SK-N-SH (cell line): ENCODE data around the gene KRTAP10-8. TPM values are rescaled to one million over a fixed set of nuclear protein-coding genes. Genes with fewer than 3 reads are reported as not detected.

ENCODE experiments used
- CTCF ChIA-PET: fragments of 300-600, 350-600 bp; formaldehyde crosslinking; extraction: SDS; loops from one replicate; lab custom pipeline; 2021; lab: Yijun Ruan, JAX
- POLR2A ChIA-PET: fragments of 350-600 bp; sonication (Branson Sonifier 250); formaldehyde crosslinking; extraction: SDS; loops from one replicate; lab custom pipeline; 2020; ENCODE audit warnings: antibody characterized with exemption, inconsistent platforms; lab: Yijun Ruan, JAX
- DNase-seq: peaks from one replicate; pipeline ENCODE4 v3.0.0; 2012
- H2AFZ ChIP-seq: fragments of 200-600 bp; sonication (generic); 2 replicates; pipeline ENCODE4 v1.8.1; 2016; ENCODE audit warnings: antibody characterized with exemption, mild to moderate bottlenecking, low read depth
- H3F3A ChIP-seq: fragments of 200-600 bp; sonication (generic); replicated peaks from 2 replicates; pipeline ENCODE3; 2016; ENCODE audit warnings: antibody characterized with exemption, mild to moderate bottlenecking; ENCODE audit not compliant: insufficient read depth
- H3K27ac ChIP-seq, 2 experiments: fragments of 200-500 bp in 1 of 2; fragments of 200-600 bp in 1 of 2; sonication (Bioruptor generic) in 1 of 2; sonication (generic), shearing (Covaris generic) in 1 of 2; 2 replicates each; pipeline versions ENCODE4 v1.5.1 to v1.6.1; 2014 to 2016; ENCODE audit warnings: low read depth in 2 of 2, inconsistent platforms in 1 of 2, low read length in 1 of 2, mild to moderate bottlenecking in 1 of 2, mixed read lengths in 1 of 2
- H3K27me3 ChIP-seq: fragments of 200-600 bp; sonication (generic), shearing (Covaris generic); 2 replicates; pipeline ENCODE4 v1.6.1; 2016; ENCODE audit warnings: mixed run types; ENCODE audit not compliant: insufficient read depth
- H3K36me3 ChIP-seq, 2 experiments: fragments of 200-500 bp in 1 of 2; fragments of 200-600 bp in 1 of 2; sonication (Bioruptor generic) in 1 of 2; sonication (generic) in 1 of 2; replicated peaks in 1 of 2; 2 replicates each; pipeline versions ENCODE3 to v1.5.1; 2014 to 2016; ENCODE audit warnings: low read length in 1 of 2, mild to moderate bottlenecking in 1 of 2; ENCODE audit not compliant: insufficient read depth in 2 of 2, control insufficient read depth in 1 of 2
- H3K4me1 ChIP-seq, 2 experiments: fragments of 200-500 bp in 1 of 2; fragments of 200-600 bp in 1 of 2; sonication (Bioruptor generic) in 1 of 2; sonication (generic), shearing (Covaris generic) in 1 of 2; 2 replicates each; pipeline versions ENCODE4 v1.5.1 to v1.6.1; 2014 to 2016; ENCODE audit warnings: low read depth in 1 of 2, low read length in 1 of 2, mixed run types in 1 of 2; ENCODE audit not compliant: insufficient read depth in 2 of 2, control insufficient read depth in 1 of 2
- H3K4me2 ChIP-seq: fragments of 200-600 bp; sonication (generic), shearing (Covaris generic); 2 replicates; pipeline ENCODE4 v1.6.1; 2017; ENCODE audit warnings: mixed run types
- H3K4me3 ChIP-seq, 2 experiments: fragments of 200-500 bp in 1 of 2; fragments of 200-600 bp in 1 of 2; sonication (Bioruptor generic) in 1 of 2; sonication (generic), shearing (Covaris generic) in 1 of 2; 2 replicates each; pipeline versions ENCODE4 v1.5.1 to v1.8.1; 2014 to 2016; ENCODE audit warnings: low read depth in 2 of 2, inconsistent platforms in 1 of 2, low read length in 1 of 2, mild to moderate bottlenecking in 1 of 2, mixed read lengths in 1 of 2, moderate library complexity in 1 of 2
- H3K79me2 ChIP-seq: fragments of 200-600 bp; sonication (generic); 2 replicates; pipeline ENCODE4 v1.8.1; 2017; ENCODE audit warnings: mild to moderate bottlenecking; ENCODE audit not compliant: insufficient read depth
- H3K9ac ChIP-seq: fragments of 200-600 bp; sonication (generic); 2 replicates; pipeline ENCODE4 v1.6.1; 2017; ENCODE audit warnings: mixed run types
- H3K9me2 ChIP-seq: fragments of 200-600 bp; sonication (generic); 2 replicates; pipeline ENCODE4 v1.6.1; 2017; ENCODE audit warnings: mixed run types
- H3K9me3 ChIP-seq: fragments of 200-600 bp; sonication (generic); 2 replicates; pipeline ENCODE4 v1.6.1; 2017; ENCODE audit warnings: mixed run types, mild to moderate bottlenecking, moderate library complexity
- H4K20me1 ChIP-seq: fragments of 200-600 bp; sonication (generic); 2 replicates; pipeline ENCODE4 v1.6.1; 2017; ENCODE audit warnings: mild to moderate bottlenecking, mixed run types; ENCODE audit not compliant: insufficient read depth
- CHD2 ChIP-seq: fragments of 150-350 bp; IDR thresholded peaks from 2 replicates; pipeline ENCODE4 v1.6.1; 2018; ENCODE audit warnings: low read length; ENCODE audit not compliant: partially characterized antibody
- ELF1 ChIP-seq: IDR thresholded peaks from 2 replicates; pipeline ENCODE4 v1.4.0; 2012
- FOSL2 ChIP-seq: IDR thresholded peaks from 2 replicates; pipeline ENCODE4 v1.4.0; 2012; ENCODE audit warnings: low read depth, mild to moderate bottlenecking, moderate library complexity, borderline replicate concordance
- FOXJ3 ChIP-seq: sonication (generic); formaldehyde crosslinking; IDR thresholded peaks from 2 replicates; pipeline ENCODE4 v1.5.1; 2020; ENCODE audit warnings: mild to moderate bottlenecking, missing genetic modification reagents
- FOXM1 ChIP-seq: IDR thresholded peaks from 2 replicates; pipeline ENCODE4 v1.4.0; 2012; ENCODE audit warnings: low read depth, mild to moderate bottlenecking
- GABPA ChIP-seq: IDR thresholded peaks from 2 replicates; pipeline ENCODE4 v1.4.0; 2012; ENCODE audit warnings: low read depth, mild to moderate bottlenecking
- IRF3 ChIP-seq: fragments of 150-350 bp; IDR thresholded peaks from 2 replicates; pipeline ENCODE4 v1.6.1; 2016; ENCODE audit warnings: mild to moderate bottlenecking, low read depth, low read length
- JUND ChIP-seq: IDR thresholded peaks from 2 replicates; pipeline ENCODE4 v1.4.0; 2012
- MAX ChIP-seq: IDR thresholded peaks from 2 replicates; pipeline ENCODE4 v1.4.0; 2012; ENCODE audit warnings: low read depth
- NFIC ChIP-seq: IDR thresholded peaks from 2 replicates; pipeline ENCODE4 v1.4.0; 2012; ENCODE audit warnings: borderline replicate concordance
- NRF1 ChIP-seq: IDR thresholded peaks from 2 replicates; pipeline ENCODE4 v1.6.1; 2012; ENCODE audit warnings: low read depth, mild to moderate bottlenecking, low read length
- PBX3 ChIP-seq: IDR thresholded peaks from 2 replicates; pipeline ENCODE4; 2012
- RAD21 ChIP-seq: IDR thresholded peaks from 2 replicates; pipeline ENCODE4 v1.6.1; 2012; ENCODE audit warnings: mild to moderate bottlenecking, low read length
- RCOR1 ChIP-seq: fragments of 150-350 bp; IDR thresholded peaks from 2 replicates; pipeline ENCODE4 v1.6.1; 2017; ENCODE audit warnings: antibody characterized with exemption, low read length
- REST ChIP-seq: IDR thresholded peaks from 2 replicates; pipeline ENCODE4 v1.6.1; 2012; ENCODE audit warnings: mild to moderate bottlenecking, low read depth, low read length, moderate library complexity
- RFX5 ChIP-seq: IDR thresholded peaks from 2 replicates; pipeline ENCODE4 v1.6.1; 2012; ENCODE audit warnings: mild to moderate bottlenecking, improper control_type of control experiment, low read length
- SIN3A ChIP-seq: IDR thresholded peaks from 2 replicates; pipeline ENCODE4 v1.6.1; 2012; ENCODE audit warnings: low read depth, mild to moderate bottlenecking, low read length, moderate library complexity, borderline replicate concordance
- TAF1 ChIP-seq: IDR thresholded peaks from 2 replicates; pipeline ENCODE4 v1.6.1; 2012; ENCODE audit warnings: low read depth, mild to moderate bottlenecking, low read length, moderate library complexity, borderline replicate concordance
- TEAD4 ChIP-seq: IDR thresholded peaks from 2 replicates; pipeline ENCODE4 v1.4.0; 2012; ENCODE audit warnings: mild to moderate bottlenecking, borderline replicate concordance; ENCODE audit not compliant: insufficient read depth
- ZBTB33 ChIP-seq: IDR thresholded peaks from 2 replicates; pipeline ENCODE4 v1.4.0; 2012; ENCODE audit warnings: low read depth, borderline replicate concordance
- WGBS: methylation state at CpG from one replicate; pipeline ENCODE4 v1.1.6; 2017; ENCODE audit warnings: low lambda C conversion rate; 5-methylcytosine and 5-hydroxymethylcytosine counted together
- polyA plus RNA-seq, 3 experiments: library from polyadenylated mRNA; depleted of rRNA; stranded (reverse); fragments of >200 nt; gene quantifications; 2 replicates each; pipeline ENCODE4 v1.2.3, GENCODE V29; 2012

Gene KRTAP10-8
- polyA plus RNA-seq, 1 of the 3 experiments (the other 2 are of a cell fraction), result not detected

- WGBS, result 27% methylated on average over 6 of the region's 7 CpGs
These were observed 13.9 kb downstream of the KRTAP10-8 start for GRCh38 chr21:44625756-44626155.

GRCh38 chr21:44626262-44626661, 14.4 kb downstream of the KRTAP10-8 start:
- Histone ChIP-seq H3K9me3 (peaks cover 10% of the 10 kb centered on the region; the same call in 1 of the 2 replicates), H4K20me1 (no peaks in the 10 kb centered on the region), H3K4me3 (no peak overlapping the region), H3K27ac (no peak overlapping the region), H3K4me2 (no peak overlapping the region), H2AFZ (no peak overlapping the region), H3K36me3 (peaks cover 0 to 3% of the 10 kb centered on the region in 2 experiments), H3K4me1 (no peaks in the 10 kb centered on the region; a peak in 1 of 4 replicates), H3K79me2 (no peaks in the 10 kb centered on the region), H3F3A (no peaks in the 10 kb centered on the region), H3K9ac (no peak overlapping the region), H3K9me2 (no peaks in the 10 kb centered on the region), H3K27me3 (peaks cover 11% of the 10 kb centered on the region; the same call in 1 of the 2 replicates)
- 14% methylated on average over 4 of the region's 10 CpGs for WGBS
- CTCF ChIA-PET, result interaction anchor here (4.4 kb wide), 1 partner anchor 167 kb away, joined by 15 read pairs; no protein-coding TSS in a partner anchor
- DNase-seq, result no peak
- POLR2A ChIA-PET, result no interaction called here
- TF ChIP-seq FOXJ3 (CRISPR knock-in tag), result no peak
- TF ChIP-seq NFIC, result no peak
- no peak for TF ChIP-seq SIN3A
- no peak for TF ChIP-seq PBX3
- no peak for TF ChIP-seq REST
- TF ChIP-seq JUND, result no peak
- no peak for TF ChIP-seq ELF1
- no peak for TF ChIP-seq RFX5
- no peak for TF ChIP-seq TAF1
- TF ChIP-seq FOXM1, result no peak
- no peak for TF ChIP-seq IRF3

More at GRCh38 chr21:44625756-44626155, 13.9 kb downstream of the KRTAP10-8 start:
- Histone ChIP-seq H3K79me2 (no peaks in the 10 kb centered on the region), H2AFZ (no peak overlapping the region), H3K9ac (no peak overlapping the region), H3K36me3 (peaks cover 0 to 3% of the 10 kb centered on the region in 2 experiments), H3K9me2 (no peaks in the 10 kb centered on the region), H3K9me3 (peaks cover 10% of the 10 kb centered on the region; the same call in 1 of the 2 replicates), H3K4me2 (no peak overlapping the region), H3K27ac (no peak overlapping the region), H3K27me3 (peaks cover 11% of the 10 kb centered on the region; the same call in 1 of the 2 replicates), H3F3A (no peaks in the 10 kb centered on the region), H4K20me1 (no peaks in the 10 kb centered on the region), H3K4me1 (no peaks in the 10 kb centered on the region; a peak in 1 of 4 replicates), H3K4me3 (no peak overlapping the region)
- TF ChIP-seq FOSL2, result no peak
- no peak for TF ChIP-seq JUND
- no peak for TF ChIP-seq RCOR1
- TF ChIP-seq TEAD4, result no peak
- TF ChIP-seq SIN3A, result no peak
- no peak for TF ChIP-seq MAX
- no peak for TF ChIP-seq ZBTB33
- TF ChIP-seq RAD21, result no peak
- no peak for TF ChIP-seq RFX5
- no peak for TF ChIP-seq CHD2
- no peak for TF ChIP-seq GABPA
- no peak for TF ChIP-seq NRF1
- POLR2A ChIA-PET, result no interaction called here
- DNase-seq, result no peak
- CTCF ChIA-PET, result interaction anchor here (4.4 kb wide), 1 partner anchor 168 kb away, joined by 15 read pairs; no protein-coding TSS in a partner anchor
